IPS-NIHi7 (cell line): ENCODE measurements around the gene EPO.
A peak's percentile ranks its signal among the peaks of the same experiment; 100 is the strongest.

ENCODE experiments used
- DNase-seq: peaks from one replicate; pipeline ENCODE4 v3.0.0; 2012; ENCODE audit warnings: mixed read lengths; ENCODE audit errors: extremely low spot score

EPO gene

DNA sequence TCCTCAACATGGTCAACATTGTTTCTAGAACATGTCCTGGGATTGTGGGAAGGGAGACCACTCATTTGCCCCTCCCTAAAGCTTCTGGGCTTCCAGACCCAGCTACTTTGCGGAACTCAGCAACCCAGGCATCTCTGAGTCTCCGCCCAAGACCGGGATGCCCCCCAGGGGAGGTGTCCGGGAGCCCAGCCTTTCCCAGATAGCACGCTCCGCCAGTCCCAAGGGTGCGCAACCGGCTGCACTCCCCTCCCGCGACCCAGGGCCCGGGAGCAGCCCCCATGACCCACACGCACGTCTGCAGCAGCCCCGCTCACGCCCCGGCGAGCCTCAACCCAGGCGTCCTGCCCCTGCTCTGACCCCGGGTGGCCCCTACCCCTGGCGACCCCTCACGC lies at the start of gene EPO:
EPO (plus strand) TSS at position 190 of the 392 bp plus-strand sequence. CDS start 513 bp downstream, outside the sequence.
- DNase-seq, result no peak

DNA sequence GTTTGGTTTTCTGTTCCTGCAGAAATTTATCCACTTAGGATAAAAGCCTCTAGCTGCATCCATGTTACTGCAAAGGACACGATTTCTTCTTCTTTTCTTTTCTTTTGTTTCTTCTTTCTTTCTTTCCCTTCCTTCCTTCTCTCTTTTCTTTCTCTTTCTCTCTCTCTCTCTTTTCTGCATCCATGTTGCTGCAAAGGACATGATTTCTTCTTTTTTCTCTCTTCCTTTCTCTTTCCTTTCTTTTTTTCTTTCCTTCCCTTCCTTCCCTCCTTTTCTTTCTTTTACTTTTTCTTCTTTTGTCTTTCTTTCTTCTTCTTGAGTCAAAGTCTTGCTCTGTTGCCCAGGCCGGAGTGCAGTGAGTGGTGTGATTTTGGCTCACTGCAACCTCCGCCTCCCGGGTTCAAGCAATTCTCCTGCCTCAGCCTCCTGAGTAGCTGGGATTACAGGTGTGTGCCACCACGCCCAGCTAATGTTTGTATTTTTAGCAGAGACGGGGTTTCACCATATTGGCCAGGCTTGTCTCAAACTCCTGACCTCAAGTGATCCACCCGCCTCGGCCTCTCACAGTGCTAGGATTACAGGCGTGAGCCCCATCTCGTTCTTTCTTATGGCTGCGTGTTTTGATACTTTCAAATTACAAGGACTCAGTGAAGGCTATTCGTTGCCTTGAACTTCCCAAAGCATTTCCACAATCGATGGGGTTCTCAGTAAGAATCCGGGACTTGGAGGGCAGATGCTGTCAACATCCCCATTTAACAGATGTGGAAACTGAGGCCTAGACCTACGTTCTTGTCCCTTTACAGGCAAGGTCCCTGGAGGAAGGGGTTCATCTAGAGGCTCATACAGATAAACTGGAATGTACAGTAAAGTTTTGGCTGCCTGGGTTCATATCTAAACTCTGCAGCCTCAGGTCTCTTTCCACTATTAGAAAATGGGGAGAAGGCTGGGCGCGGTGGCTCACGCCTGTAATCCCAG lies 48.6 kb upstream of the EPO start:
- DNase-seq, result no peak

DNA sequence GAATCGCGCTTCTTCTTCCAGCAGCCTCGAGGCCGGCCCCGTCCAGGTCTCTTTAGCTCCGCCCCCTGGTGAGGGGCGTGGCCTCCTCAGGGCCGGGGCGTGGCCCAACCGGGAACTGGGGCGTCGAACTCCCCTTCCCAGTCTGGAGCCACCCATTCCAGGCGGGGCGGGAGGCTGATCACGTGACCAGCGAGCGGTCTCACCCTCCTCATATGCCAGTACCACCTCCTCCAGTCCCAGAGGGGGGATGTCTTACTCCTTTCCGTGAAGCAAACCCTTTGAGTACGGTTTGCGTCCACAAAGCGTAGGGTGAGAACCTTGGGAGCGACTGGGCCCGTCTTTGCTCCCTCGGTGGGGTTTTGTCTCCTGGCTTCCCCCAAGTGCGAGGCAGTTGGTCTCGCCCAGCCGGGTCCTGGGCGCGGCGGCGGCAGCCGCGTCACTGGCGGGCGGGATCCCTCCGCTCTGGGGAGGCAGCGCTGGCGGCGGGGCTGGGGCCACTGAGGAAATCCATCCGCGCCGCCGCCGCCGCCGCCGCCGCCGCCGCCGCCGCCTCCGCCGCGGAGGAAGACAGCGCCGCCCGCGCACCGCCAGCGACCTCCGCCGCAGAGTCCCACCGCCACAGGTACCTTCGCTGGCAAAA lies 46.8 kb upstream of the EPO start, which contains the start of gene GNB2:
GNB2 (plus strand) TSS at position 439 of the 640 bp plus-strand sequence. CDS start 2,526 bp downstream, outside the sequence.
- peak; percentile 98 for DNase-seq

DNA sequence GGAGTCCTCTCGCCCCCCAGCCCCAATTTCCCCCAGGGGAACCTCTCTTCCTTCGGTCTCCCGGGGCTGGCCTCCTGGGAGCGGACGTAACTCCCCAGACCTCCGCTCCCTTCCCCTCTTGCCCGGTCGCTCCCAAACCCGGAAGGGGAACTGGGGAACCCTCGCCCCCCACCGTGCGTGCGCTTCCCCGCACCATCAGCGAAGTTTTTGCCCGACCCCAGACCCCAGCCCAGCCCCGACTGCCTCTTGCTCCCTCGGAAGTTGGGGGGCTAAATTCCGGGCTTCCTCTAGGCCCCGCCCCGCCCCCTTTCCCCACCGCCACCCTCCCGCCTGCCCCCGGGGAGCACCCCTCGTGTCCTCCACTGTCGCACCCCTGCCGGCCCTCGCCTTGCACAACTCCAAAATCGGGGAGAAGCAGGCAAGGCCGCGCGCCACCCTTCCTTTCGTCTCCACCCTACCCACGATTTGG lies 46.3 kb upstream of the EPO start:
- no peak for DNase-seq

DNA sequence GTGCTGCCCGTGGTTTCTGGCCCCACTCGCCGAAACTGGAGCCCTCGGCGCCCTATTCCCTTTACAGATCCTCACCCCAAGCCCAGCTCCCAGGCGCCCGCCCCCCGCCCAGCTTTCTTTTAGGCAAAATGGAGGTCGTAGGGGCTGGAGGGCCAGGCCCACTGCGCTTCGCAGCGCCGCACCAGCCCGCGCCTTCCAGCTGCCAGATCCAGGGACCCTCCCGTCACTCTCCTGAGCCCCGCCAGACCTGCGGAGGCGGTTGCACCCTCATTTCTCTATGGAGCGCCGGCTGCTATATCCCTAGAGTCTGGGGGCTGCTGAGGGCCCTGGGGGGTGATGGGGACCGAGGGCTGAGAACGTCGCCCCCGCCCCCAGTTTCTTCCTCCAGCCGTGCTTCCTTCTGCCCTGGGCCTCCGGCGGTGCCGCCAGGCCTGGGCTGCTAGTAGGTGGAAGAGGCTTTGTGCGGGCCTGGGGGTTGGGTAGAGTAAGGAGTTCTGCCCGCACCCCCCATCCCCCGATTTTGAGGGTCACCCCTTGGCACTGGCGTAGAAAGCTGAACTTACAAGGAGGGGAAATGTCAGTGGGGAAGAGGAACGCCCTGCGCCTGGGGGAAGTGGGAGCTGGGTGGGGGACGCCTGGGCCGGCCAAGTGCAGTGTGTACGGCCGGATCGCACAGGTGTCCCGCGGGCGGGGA lies 45.7 kb upstream of the EPO start:
- DNase-seq, result no peak

DNA sequence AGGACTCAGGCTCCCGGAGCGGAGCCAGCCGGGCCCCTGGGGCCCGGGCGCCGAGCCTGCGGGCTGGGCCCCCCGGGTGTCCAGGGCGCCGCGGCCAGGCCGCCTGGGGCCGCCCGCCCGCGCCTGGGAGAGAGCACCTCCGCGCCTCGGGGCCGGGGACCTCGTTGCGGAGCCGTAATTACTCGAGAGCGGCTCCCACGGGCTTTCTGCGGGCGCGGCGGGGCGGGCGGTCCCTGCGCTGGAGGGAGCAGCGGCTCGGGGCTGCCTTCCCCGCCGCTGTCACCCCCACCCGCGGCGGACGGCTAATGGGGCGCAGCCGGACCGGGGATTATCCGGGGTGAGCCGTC lies 45.2 kb upstream of the EPO start:
- no peak for DNase-seq

DNA sequence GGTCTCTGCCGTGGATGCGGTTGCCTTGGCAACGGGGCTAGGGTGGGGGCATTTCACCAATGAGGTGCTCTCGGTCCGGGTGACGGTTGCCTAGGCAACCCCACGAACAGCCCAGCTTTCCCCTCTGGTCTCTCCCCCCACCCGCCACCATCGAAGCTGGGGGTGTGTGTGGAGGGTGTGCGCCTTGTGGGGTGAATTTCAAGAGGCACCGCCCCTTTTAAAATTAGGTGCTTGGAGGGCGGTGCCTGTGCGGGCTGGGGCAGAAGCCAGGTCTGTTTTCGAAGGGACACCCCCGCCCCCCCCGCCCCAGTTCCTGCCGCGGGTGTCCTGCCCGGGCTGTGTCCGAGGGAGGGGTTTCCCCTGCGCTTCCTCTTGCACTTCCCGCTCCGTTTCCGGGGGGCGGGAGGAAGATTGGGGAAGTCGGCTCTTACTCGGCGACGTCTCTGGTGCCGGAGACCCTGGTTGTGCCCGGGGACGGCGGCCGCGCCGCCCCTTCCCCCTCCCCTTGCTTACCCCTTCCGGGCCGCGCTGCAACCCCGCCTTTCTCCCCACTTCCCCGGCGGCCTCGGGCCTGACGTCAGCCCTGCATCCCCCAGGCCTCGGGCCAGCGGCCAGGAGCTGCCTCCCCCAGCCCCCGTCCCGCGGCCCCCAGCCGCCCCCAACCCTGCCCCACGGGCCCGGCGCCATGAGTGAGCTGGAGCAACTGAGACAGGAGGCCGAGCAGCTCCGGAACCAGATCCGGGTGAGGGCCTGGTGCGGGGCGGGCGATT lies 44.5 kb upstream of the EPO start:
- DNase-seq, result peak; percentile 73

DNA sequence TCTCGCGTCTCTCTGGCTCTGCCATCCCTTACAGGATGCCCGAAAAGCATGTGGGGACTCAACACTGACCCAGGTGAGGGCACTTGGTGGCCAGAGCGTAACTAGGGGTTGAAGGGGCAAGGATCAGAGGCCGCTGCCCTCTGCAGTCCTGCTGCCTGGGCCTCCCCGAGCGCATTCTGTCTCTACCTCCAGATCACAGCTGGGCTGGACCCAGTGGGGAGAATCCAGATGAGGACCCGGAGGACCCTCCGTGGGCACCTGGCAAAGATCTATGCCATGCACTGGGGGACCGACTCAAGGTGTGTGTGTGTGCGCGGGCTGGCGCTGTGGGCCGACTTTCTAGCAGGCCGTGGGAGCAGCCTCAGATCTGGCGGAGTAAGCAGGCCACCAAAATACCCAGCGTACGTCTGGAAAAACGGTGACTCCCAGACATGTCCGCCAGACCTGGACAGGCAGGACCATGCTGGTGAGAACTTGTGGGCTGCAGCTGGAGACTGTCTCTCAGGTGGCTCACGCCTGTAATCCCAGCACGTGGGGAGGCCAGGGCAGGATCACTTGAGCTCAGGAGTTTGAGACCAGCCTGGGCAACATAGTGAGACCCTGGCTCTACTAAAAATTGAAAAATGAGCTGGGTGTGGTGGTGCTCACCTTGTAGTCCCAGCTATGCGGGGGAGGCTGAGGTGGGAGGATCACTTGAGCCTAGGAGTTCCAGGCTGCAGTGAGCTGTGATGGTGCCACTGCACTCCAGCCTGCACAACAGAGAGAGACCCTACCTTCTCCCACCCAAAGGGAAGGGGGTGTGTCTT lies 43.6 kb upstream of the EPO start:
- no peak for DNase-seq

DNA sequence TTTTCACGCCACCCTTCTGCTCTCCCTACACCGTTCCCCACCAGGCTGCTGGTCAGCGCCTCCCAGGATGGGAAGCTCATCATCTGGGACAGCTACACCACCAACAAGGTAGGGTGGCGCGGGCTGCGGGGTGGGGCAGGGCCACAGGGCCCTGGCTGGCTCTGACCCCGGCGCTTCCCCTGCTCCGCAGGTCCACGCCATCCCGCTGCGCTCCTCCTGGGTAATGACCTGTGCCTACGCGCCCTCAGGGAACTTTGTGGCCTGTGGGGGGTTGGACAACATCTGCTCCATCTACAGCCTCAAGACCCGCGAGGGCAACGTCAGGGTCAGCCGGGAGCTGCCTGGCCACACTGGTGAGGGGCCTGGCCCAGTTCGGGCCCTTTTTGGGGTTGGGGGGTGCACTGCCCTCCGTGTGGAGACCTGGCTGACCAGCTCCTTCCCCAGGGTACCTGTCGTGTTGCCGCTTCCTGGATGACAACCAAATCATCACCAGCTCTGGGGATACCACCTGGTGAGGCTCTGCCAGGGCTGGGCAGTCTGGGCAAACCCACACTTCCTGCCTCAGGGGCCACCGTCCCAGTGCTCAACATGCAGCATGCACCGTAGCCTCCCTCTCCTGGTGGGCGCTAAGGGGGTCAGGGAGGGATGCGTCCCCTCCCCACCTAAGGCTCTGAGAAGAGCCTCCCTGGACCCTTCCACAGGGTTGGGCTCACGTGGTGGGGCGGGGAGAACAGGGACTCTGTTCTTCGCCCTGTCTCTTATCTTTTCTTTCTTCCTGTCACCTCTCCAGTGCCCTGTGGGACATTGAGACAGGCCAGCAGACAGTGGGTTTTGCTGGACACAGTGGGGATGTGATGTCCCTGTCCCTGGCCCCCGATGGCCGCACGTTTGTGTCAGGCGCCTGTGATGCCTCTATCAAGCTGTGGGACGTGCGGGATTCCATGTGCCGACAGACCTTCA lies 42.7 kb upstream of the EPO start:
- no peak for DNase-seq

DNA sequence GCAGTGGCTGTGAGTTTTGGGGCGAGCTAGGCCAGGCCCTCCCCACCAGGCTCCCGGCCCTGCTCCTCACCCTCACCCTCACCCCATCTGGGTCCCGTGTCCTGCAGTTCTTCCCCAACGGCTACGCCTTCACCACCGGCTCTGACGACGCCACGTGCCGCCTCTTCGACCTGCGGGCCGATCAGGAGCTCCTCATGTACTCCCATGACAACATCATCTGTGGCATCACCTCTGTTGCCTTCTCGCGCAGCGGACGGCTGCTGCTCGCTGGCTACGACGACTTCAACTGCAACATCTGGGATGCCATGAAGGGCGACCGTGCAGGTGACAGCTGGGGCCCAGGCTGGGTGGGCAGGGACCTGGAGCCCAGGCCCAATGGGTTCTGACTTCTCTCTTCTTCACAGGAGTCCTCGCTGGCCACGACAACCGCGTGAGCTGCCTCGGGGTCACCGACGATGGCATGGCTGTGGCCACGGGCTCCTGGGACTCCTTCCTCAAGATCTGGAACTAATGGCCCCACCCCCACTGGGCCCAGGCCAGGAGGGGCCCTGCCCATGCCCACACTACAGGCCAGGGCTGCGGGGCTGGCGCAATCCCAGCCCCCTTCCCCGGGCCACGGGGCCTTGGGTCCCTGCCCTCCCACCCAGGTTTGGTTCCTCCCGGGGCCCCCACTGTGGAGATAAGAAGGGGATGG lies 41.8 kb upstream of the EPO start:
- DNase-seq, result no peak

DNA sequence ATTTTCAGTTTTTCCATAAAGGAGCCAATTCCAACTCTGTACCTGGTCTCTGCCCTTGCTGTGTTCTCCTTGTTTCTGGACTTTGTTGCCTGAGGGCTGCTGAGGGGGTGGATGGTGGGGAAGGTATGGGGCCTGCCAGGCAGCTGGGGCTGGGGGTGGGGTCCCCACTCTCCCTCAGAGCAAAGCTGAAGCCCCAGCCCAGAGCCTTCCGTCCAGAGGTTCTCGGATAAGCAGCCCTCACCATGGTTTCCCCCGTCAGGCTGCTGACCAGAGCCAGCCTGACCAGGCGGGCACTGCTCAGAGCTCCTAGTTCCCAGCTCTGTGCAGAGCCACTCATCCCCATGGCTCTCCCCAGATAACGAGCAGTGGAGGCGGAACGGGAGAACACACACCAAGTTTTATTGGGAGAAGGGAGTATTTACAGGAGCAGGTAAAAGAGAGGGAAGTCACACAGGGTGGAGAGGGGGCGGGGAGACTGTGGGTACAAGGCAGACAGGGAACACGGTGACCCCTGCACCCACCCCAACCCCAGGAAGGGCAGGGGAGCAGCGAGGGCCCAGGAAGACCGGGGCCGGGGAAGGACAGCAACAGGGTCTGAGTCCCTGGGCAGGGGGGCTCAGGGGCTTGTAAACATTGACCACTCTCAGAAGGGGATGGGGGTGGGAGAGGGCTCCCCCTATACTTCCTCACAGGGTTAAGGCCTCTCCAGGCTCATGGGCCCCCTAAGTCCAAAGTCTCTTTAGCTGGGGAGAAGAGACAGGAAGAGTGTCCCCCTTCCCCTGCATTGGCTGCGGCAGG lies 40.9 kb upstream of the EPO start:
- DNase-seq, result no peak

DNA sequence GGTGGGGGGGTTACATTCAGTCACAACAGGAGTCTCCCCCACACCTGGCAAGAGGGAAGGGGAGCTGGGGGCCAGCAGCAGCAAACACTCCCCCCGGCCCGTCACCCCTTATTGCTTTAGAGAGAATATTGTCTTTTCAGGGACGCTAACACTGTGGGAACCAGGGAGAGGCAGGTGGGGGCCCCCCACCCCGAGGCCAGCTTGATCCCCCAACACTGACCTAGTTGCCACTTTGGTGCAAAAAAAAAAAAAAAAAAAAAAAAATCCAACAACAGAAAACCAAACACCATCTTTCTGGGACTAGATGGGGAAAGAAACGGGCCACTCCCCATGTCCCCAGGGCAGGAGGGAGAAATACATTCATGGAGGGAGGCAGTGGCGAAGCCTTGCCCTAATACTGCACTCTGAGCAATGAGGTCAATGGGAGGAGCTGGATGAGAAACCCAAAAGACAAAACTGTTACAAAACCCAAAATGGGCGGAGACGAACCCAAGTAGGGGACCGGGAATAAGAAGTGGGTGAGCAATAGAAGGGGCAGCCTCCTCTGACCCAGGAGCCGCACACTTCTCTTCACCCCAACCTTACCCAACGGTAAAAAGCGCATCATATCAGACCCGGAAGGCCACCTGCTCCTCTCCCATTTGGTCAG lies 40.2 kb upstream of the EPO start:
- no peak for DNase-seq

DNA sequence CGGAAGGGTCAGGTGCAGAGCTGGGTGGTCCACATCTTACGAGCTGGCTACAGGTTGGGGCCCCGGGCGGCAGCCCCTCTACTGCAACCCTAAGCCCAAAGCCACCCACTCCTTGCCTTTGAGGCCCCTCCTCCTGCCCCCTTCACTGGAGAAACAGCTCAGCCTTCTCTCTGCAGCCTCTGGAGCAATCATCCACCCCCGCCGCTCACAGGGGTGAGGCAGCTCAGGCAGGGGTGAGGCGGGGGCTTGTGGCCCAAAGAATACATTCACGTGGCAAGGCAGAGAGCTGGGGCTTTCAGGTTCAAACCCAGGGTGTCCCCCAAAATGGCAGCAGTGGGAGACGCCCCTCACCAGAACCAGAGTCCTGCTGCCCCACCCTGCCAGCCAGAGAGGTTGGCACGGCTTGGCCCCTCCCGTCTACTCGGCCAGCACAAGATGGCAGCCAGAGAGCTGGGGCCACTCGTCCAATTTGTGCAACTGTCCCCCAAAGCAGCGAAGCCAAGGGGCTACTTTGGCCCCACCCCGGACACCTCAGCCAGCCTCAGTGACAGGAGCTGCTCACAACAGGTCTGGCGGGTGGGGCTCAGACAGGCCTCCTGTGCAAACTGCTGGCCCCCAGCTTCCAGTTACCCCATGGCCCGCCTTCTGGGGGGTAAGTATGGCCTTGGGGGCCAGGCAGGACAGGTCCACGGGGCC lies 39.5 kb upstream of the EPO start:
- DNase-seq, result no peak

DNA sequence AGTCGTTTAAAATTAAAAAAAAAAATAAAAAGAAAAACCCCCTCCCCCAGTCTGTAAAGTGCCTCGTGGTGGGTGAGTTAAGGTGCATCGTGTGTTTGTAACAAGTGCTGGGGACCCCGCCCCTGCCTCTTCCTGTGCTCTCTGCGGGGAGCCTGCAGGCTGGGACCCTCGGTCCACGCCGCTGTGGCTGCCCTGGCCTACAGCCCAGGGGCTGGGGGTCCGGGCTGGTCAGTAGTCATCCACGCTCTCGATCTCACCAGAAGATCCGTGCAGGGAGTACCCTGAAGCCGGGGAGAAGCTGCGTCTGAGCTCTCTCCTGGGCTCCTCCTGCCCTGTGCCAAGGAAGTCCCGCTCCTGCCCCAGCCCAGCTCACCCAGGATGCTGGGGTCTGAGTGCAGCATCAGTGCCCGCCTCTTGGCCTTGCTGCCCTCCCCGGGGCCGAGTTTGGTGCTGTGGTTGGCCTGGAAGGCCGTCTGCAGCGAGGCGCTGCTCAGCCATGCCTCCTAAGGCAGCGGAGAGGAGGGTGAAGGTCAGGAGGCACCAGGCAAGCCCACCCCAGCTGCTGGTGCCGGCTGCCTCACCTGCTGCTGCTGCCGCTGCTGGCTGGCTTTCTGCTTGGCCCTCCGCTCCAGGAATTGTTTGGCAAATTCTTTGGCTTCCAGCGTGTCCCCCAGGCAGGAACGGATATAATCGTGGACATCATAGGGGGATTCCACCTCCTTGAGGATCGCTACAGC lies 38.6 kb upstream of the EPO start:
- no peak for DNase-seq

DNA sequence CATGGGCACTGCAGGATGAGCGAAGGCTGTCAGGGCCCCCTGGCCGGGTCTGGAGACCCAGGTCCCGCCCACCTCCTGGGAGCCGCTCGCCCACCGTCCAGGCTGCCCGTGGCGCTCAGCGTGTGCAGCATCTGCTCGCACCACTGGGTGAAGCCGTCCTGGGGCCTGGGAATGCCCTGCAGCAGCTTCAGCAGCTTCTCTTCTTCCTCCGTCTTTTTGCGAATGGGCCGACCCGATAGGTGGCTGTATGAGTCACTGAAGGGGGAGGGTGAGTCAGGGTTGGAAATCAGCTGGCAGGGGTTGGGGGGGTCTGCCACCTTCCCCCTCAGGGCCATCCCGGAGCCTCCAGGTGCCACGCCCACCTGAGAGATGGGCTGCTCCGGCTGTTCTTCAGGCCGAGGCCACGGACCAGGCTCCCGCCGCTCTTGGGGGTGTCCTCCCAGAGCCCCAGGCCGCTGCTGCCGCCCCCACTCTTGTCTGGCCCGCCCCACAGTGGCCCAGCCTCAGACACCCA lies 38.0 kb upstream of the EPO start:
- DNase-seq, result no peak
